ENCODE data around the gene ADRB1. TPM values are rescaled to one million over a fixed set of nuclear protein-coding genes. Genes with fewer than 3 reads are reported as not detected.

ADRB1 gene
- total and polyA plus RNA-seq, 2 of the 4 experiments (the other 2 are of a cell fraction), result not detected

DNA sequence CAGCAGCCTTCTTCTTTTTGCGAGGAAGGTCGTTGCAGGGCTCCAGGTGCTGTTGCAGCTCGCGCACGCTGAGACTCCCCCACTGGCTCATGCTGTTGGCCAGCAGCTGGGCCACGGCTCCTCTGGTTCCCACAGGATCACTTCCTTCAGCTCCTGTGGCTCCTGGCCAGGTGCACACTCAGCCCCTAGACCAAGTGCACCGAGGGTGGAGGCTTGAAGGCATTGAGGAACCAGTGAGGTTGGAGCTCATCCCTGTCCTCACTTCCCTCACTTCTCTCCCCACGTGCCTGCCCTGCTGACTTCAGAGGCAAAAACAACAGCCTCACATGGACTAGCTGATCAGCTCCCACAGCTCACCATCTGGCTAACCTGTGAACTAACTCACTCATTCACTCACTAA is 46.2 kb upstream of the ADRB1 start:
- ATAC-seq (ENCODE audit: low read depth), result no peak

More for the DNA sequence above, 46.2 kb upstream of the ADRB1 start:
- Histone ChIP-seq H4K5ac (ENCODE audit: low read depth, low read length) (no peak overlapping the region), H3K23ac (ENCODE audit: low read depth, low read length) (no peak overlapping the region), H2BK15ac (ENCODE audit: low read depth, low read length) (no peak overlapping the region), H3K18ac (ENCODE audit: low read depth, low read length) (no peak overlapping the region), H3K4ac (ENCODE audit: low read depth, low read length) (no peak overlapping the region), H3K27me3 (ENCODE audit: control insufficient read depth, insufficient read depth, low read length) (peaks cover 12% of the 10 kb centered on the region), H3K27ac (ENCODE audit: insufficient read depth, low read length) (no peak overlapping the region), H4K8ac (ENCODE audit: low read depth in 2 of 2, low read length in 2 of 2) (no peak overlapping the region), H2BK5ac (ENCODE audit: low read depth, low read length, poor library complexity, severe bottlenecking) (no peak overlapping the region), H2AK5ac (ENCODE audit: low read depth, low read length) (no peak overlapping the region), H2AFZ (replicated peaks; ENCODE audit: low read length, poor library complexity) (no peak overlapping the region), H3K36me3 (ENCODE audit: control insufficient read depth, insufficient read depth, low read length) (no peaks in the 10 kb centered on the region), H2BK20ac (ENCODE audit: low read depth, low read length) (no peak overlapping the region), H3K4me2 (ENCODE audit: low read depth, low read length) (no peak overlapping the region), H2BK120ac (ENCODE audit: low read depth, low read length) (no peak overlapping the region), H3K9me3 (ENCODE audit: control insufficient read depth, insufficient read depth, low read length) (no peaks in the 10 kb centered on the region), H3K14ac (replicated peaks; ENCODE audit: low read depth, low read length) (no peak overlapping the region), H3K4me3 (ENCODE audit: insufficient read depth, low read depth, low read length) (no peak overlapping the region), H3K56ac (ENCODE audit: extremely low read depth, insufficient read depth, low read length) (no peak overlapping the region), H2AK9ac (replicated peaks; ENCODE audit: low read depth, low read length, poor library complexity) (no peak overlapping the region), H3K9ac (ENCODE audit: low read depth, low read length) (no peak overlapping the region), H4K20me1 (ENCODE audit: insufficient read depth, low read length) (no peaks in the 10 kb centered on the region), H3K79me1 (ENCODE audit: low read depth in 1 of 2, low read length in 2 of 2) (no peaks in the 10 kb centered on the region), H3K9me1 (ENCODE audit: insufficient read depth, low read length) (no peaks in the 10 kb centered on the region), H3K4me1 (ENCODE audit: control insufficient read depth, insufficient read depth, low read length) (no peaks in the 10 kb centered on the region), H4K91ac (ENCODE audit: insufficient read depth, low read depth, low read length) (no peak overlapping the region)
- no TSS peak for BruUV-seq (replicated peaks)
- in situ Hi-C loops (cut with MboI; ENCODE audit: low sequenced_read_pairs) (no loop called here), intact Hi-C loops (cut with micrococcal nuclease) (no loop called here), dilution Hi-C loops (cut with HindIII; ENCODE audit: low sequenced_read_pairs, unreplicated experiment) (no loop called here)
- TF ChIP-seq RFX5 (IDR thresholded peaks at IDR 0.05; ENCODE audit: low read depth, low read length), result no peak
- no peak for TF ChIP-seq MAFK (IDR thresholded peaks at IDR 0.05; ENCODE audit: low read depth, low read length)
- TF ChIP-seq, protein P1, sequence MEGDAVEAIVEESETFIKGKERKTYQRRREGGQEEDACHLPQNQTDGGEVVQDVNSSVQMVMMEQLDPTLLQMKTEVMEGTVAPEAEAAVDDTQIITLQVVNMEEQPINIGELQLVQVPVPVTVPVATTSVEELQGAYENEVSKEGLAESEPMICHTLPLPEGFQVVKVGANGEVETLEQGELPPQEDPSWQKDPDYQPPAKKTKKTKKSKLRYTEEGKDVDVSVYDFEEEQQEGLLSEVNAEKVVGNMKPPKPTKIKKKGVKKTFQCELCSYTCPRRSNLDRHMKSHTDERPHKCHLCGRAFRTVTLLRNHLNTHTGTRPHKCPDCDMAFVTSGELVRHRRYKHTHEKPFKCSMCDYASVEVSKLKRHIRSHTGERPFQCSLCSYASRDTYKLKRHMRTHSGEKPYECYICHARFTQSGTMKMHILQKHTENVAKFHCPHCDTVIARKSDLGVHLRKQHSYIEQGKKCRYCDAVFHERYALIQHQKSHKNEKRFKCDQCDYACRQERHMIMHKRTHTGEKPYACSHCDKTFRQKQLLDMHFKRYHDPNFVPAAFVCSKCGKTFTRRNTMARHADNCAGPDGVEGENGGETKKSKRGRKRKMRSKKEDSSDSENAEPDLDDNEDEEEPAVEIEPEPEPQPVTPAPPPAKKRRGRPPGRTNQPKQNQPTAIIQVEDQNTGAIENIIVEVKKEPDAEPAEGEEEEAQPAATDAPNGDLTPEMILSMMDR (conservative IDR thresholded peaks at IDR 0.05; ENCODE audit: low read depth, low read length), result no peak
- no peak for TF ChIP-seq FOS (IDR thresholded peaks at IDR 0.05; ENCODE audit: low read depth, low read length)
- TF ChIP-seq, protein P2, sequence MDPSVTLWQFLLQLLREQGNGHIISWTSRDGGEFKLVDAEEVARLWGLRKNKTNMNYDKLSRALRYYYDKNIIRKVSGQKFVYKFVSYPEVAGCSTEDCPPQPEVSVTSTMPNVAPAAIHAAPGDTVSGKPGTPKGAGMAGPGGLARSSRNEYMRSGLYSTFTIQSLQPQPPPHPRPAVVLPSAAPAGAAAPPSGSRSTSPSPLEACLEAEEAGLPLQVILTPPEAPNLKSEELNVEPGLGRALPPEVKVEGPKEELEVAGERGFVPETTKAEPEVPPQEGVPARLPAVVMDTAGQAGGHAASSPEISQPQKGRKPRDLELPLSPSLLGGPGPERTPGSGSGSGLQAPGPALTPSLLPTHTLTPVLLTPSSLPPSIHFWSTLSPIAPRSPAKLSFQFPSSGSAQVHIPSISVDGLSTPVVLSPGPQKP (IDR thresholded peaks at IDR 0.05; ENCODE audit: borderline replicate concordance, low read depth, low read length), result no peak
- TF ChIP-seq, protein P3, sequence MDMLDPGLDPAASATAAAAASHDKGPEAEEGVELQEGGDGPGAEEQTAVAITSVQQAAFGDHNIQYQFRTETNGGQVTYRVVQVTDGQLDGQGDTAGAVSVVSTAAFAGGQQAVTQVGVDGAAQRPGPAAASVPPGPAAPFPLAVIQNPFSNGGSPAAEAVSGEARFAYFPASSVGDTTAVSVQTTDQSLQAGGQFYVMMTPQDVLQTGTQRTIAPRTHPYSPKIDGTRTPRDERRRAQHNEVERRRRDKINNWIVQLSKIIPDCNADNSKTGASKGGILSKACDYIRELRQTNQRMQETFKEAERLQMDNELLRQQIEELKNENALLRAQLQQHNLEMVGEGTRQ (IDR thresholded peaks at IDR 0.05; ENCODE audit: low read depth, low read length), result no peak
- TF ChIP-seq MAZ (IDR thresholded peaks at IDR 0.05; ENCODE audit: borderline replicate concordance, low read depth, low read length), result no peak
- no peak for TF ChIP-seq POLR2A (IDR thresholded peaks at IDR 0.05; ENCODE audit: low read depth, low read length)
- TF ChIP-seq NFE2L2 (IDR thresholded peaks at IDR 0.05; ENCODE audit: low read depth, low read length), result no peak
- no peak for TF ChIP-seq MXI1 (IDR thresholded peaks at IDR 0.05; ENCODE audit: borderline replicate concordance, low read depth, low read length)
- TF ChIP-seq RCOR1 (IDR thresholded peaks at IDR 0.05; ENCODE audit: insufficient replicate concordance, low read length), result no peak
- DNase-seq, result no peak
- WGBS, 2 experiments (ENCODE audit: extremely low coverage in 2 of 2, insufficient read length in 1 of 2), result no CpG with 5 or more reads among the region's 8 CpGs
- CTCF ChIA-PET, result no interaction called here
- POLR2A ChIA-PET (ENCODE audit: unreplicated experiment), result no interaction called here
